PC-3 (cell line): ENCODE measurements around the gene VPS35L. TPM values are rescaled to one million over a fixed set of nuclear protein-coding genes. Genes with fewer than 3 reads are reported as not detected.
A peak's percentile ranks its signal among the peaks of the same experiment; 100 is the strongest.

Source experiments
- ATAC-seq: fragments of 200-7000 bp; cut with Tn5 transposase; 2 replicates; pipeline ENCODE4 v1.9.1; 2020; ENCODE audit warnings: mild to moderate bottlenecking, moderate library complexity
- BruUV-seq: library from RNA; stranded (reverse); fragments of 400-500 nt; replicated peaks from 2 replicates; lab custom pipeline; 2021; lab: Mats Ljungman, UMichigan
- CTCF ChIA-PET: fragments of 300-600 bp; sonication (Branson Sonifier 250); formaldehyde crosslinking; loops from one replicate; lab custom pipeline; 2022; ENCODE audit warnings: antibody characterized with exemption; lab: Charles Lee
- POLR2A ChIA-PET: fragments of 300-600 bp; sonication (Branson Sonifier 250); formaldehyde crosslinking; loops from one replicate; lab custom pipeline; 2022; ENCODE audit warnings: antibody characterized with exemption; ENCODE audit not compliant: unreplicated experiment; lab: Charles Lee
- DNase-seq: peaks from one replicate; pipeline ENCODE4 v3.0.0-alpha.2; 2015
- H2AFZ ChIP-seq: fragments of 300-600 bp; sonication (generic); 2 replicates; pipeline ENCODE4 v1.6.0; 2016; ENCODE audit warnings: antibody characterized with exemption, low read length
- H3F3A ChIP-seq: fragments of 300-600 bp; sonication (generic); one replicate; pipeline ENCODE4 v1.6.0; 2017; ENCODE audit warnings: antibody characterized with exemption, low read length, control low read depth, mild to moderate bottlenecking; ENCODE audit not compliant: unreplicated experiment
- H3K27ac ChIP-seq: fragments of 300-600 bp; sonication (generic); 2 replicates; pipeline ENCODE4 v1.5.1; 2016; ENCODE audit warnings: mild to moderate bottlenecking, low read length
- H3K27me3 ChIP-seq: fragments of 300-600 bp; sonication (generic); 2 replicates; pipeline ENCODE4 v1.6.1; 2016; ENCODE audit warnings: low read length, mixed read lengths
- H3K36me3 ChIP-seq: fragments of 300-600 bp; sonication (generic); 2 replicates; pipeline ENCODE4 v1.6.1; 2016; ENCODE audit warnings: low read depth, mixed run types, low read length, mixed read lengths
- H3K4me1 ChIP-seq: fragments of 300-600 bp; sonication (generic); 2 replicates; pipeline ENCODE4 v1.5.1; 2016; ENCODE audit warnings: low read length; ENCODE audit not compliant: insufficient read depth
- H3K4me2 ChIP-seq: fragments of 300-600 bp; sonication (generic); 2 replicates; pipeline ENCODE4 v1.6.0; 2016; ENCODE audit warnings: low read length
- H3K4me3 ChIP-seq: fragments of 300-600 bp; sonication (generic); 2 replicates; pipeline ENCODE4 v1.5.1; 2016; ENCODE audit warnings: mild to moderate bottlenecking, low read length, mixed read lengths
- H3K79me2 ChIP-seq: fragments of 300-600 bp; sonication (generic); 2 replicates; pipeline ENCODE4 v1.6.1; 2017; ENCODE audit warnings: low read length, mixed read lengths
- H3K9ac ChIP-seq: fragments of 300-600 bp; sonication (generic); 2 replicates; pipeline ENCODE4 v1.6.0; 2016; ENCODE audit warnings: mild to moderate bottlenecking, low read length
- H3K9me2 ChIP-seq: fragments of 300-600 bp; sonication (generic); replicated peaks from 2 replicates; pipeline ENCODE4 v1.6.1; 2016; ENCODE audit warnings: mixed run types, low read length, mixed read lengths
- H3K9me3 ChIP-seq: fragments of 300-600 bp; sonication (generic); 2 replicates; pipeline ENCODE4 v1.6.1; 2016; ENCODE audit warnings: low read length, mixed read lengths
- H4K20me1 ChIP-seq: fragments of 300-600 bp; sonication (generic); 2 replicates; pipeline ENCODE4 v1.6.1; 2016; ENCODE audit warnings: low read length, mixed read lengths
- EZH2 ChIP-seq: fragments of 300-600 bp; sonication (generic); IDR thresholded peaks from one replicate; pipeline ENCODE4 v1.6.1; 2017; ENCODE audit warnings: antibody characterized with exemption, mild to moderate bottlenecking, low read length; ENCODE audit not compliant: unreplicated experiment
- EZH2phosphoT487 ChIP-seq: fragments of 300-600 bp; sonication (generic); IDR thresholded peaks from 2 replicates; pipeline ENCODE4 v1.6.1; 2018; ENCODE audit warnings: mild to moderate bottlenecking, antibody characterized with exemption, low read length, borderline replicate concordance
- intact Hi-C: fragments of 100-400 bp; cut with micrococcal nuclease; formaldehyde crosslinking; loops from 2 replicates; pipeline ENCODE4 v1.9.0; 2023
- total RNA-seq: library from RNA; depleted of rRNA; stranded (reverse); fragments of >200 nt; gene quantifications from 2 replicates; pipeline ENCODE4 v1.2.3, GENCODE V29; 2014
- TF ChIP-seq, protein P1 (sequence below): fragments of 300-600 bp; sonication (generic); conservative IDR thresholded peaks from 2 replicates; pipeline ENCODE4 v1.5.1; 2017; ENCODE audit warnings: antibody characterized with exemption, low read depth, mild to moderate bottlenecking, low read length

The VPS35L gene
- total RNA-seq, 1 experiment from 2014 or later, result 2.9 TPM

DNA sequence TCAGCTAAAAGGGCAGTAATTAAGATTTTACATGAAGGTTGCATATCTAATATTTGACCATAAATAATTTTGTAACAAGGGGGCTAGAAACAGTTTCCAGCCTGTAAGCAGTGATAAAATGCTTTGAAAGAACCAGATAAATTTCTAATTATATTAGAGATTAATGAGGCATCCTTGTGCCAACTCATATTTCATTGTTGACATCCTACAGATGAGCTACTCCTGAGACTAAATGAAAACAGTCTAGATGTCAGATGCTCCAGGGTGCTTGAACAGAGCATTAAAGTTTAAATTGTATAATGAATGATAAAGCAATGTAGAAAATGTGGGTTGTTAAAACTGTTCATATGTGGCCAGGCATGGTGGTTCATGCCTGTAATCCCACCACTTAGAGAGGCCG lies 185.9 kb downstream of the VPS35L start:
- Histone ChIP-seq H3K27ac (no peak overlapping the region), H4K20me1 (no peaks in the 10 kb centered on the region), H3K79me2 (no peaks in the 10 kb centered on the region), H3K4me2 (no peak overlapping the region), H3K4me1 (peaks cover 15% of the 10 kb centered on the region), H3K27me3 (no peaks in the 10 kb centered on the region), H2AFZ (no peak overlapping the region), H3K9me3 (no peaks in the 10 kb centered on the region), H3K9me2 (no peaks in the 10 kb centered on the region), H3K4me3 (no peak overlapping the region), H3K9ac (no peak overlapping the region), H3F3A (no peaks in the 10 kb centered on the region), H3K36me3 (no peaks in the 10 kb centered on the region)
- CTCF ChIA-PET, result no interaction called here
- ATAC-seq, result no peak
- no TSS peak for BruUV-seq
- TF ChIP-seq, protein P1, sequence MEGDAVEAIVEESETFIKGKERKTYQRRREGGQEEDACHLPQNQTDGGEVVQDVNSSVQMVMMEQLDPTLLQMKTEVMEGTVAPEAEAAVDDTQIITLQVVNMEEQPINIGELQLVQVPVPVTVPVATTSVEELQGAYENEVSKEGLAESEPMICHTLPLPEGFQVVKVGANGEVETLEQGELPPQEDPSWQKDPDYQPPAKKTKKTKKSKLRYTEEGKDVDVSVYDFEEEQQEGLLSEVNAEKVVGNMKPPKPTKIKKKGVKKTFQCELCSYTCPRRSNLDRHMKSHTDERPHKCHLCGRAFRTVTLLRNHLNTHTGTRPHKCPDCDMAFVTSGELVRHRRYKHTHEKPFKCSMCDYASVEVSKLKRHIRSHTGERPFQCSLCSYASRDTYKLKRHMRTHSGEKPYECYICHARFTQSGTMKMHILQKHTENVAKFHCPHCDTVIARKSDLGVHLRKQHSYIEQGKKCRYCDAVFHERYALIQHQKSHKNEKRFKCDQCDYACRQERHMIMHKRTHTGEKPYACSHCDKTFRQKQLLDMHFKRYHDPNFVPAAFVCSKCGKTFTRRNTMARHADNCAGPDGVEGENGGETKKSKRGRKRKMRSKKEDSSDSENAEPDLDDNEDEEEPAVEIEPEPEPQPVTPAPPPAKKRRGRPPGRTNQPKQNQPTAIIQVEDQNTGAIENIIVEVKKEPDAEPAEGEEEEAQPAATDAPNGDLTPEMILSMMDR, result no peak
- no peak for TF ChIP-seq EZH2
- TF ChIP-seq EZH2phosphoT487, result no peak
- intact Hi-C loops, result no loop called here
- DNase-seq, result no peak
- POLR2A ChIA-PET, result no interaction called here

DNA sequence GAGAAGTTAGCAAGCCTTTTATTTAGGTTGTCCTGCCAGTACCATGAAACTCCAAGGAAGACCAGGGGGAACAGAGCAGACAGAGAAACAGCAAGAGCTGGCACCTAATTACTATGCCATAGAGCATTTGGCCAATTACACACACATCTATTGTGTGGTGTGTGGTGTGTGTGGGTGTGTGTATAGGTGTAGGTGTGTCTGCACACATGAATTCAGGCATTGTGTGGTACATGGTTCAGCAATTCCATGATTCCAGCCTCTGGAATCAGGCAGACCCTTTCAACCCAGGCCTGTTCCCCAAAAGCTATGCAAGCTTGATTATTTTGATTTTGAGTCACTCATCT lies 188.3 kb downstream of the VPS35L start:
- H3K9me2 ChIP-seq, result no peaks in the 10 kb centered on the region
- POLR2A ChIA-PET, result no interaction called here
- ATAC-seq (no peak), DNase-seq (no peak)
- TF ChIP-seq, protein P1, result no peak
- TF ChIP-seq EZH2 (no peak), EZH2phosphoT487 (no peak)
- no peaks in the 10 kb centered on the region for H3K27me3 ChIP-seq
- no peaks in the 10 kb centered on the region for H3K79me2 ChIP-seq
- CTCF ChIA-PET, result no interaction called here
- intact Hi-C loops, result no loop called here
- H4K20me1 ChIP-seq, result no peaks in the 10 kb centered on the region
- H3K27ac ChIP-seq, result no peak overlapping the region
- no peak overlapping the region for H3K9ac ChIP-seq
- H3K36me3 ChIP-seq, result no peaks in the 10 kb centered on the region
- H3K4me3 ChIP-seq, result no peak overlapping the region
- no peaks in the 10 kb centered on the region for H3F3A ChIP-seq
- no TSS peak for BruUV-seq
- peaks cover 22% of the 10 kb centered on the region for H3K4me1 ChIP-seq
- H3K9me3 ChIP-seq, result no peaks in the 10 kb centered on the region
- H3K4me2 ChIP-seq, result no peak overlapping the region
- no peak overlapping the region for H2AFZ ChIP-seq

DNA sequence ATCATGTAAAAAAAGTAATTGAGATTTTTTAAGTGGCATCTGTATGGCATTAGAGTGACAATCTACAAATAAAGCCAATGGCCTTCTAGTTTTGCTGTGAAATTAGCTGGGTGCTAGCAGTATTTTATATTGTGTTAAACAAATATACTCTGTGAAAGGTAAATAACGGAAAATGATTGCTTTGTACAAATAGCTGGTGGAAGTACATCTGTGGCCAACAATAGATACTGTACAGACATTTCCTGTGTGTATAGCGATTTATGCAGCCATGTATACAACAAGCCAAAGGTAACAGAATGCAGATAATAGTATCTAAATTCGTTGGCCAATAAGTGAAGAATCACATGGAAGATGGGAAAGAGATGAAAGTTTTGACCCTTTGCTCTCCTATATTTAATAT lies 189.2 kb downstream of the VPS35L start:
- ChIA-PET POLR2A (no interaction called here), CTCF (no interaction called here)
- H3K79me2 ChIP-seq, result no peaks in the 10 kb centered on the region
- no peaks in the 10 kb centered on the region for H3F3A ChIP-seq
- TF ChIP-seq, protein P1, result no peak
- TF ChIP-seq EZH2 (no peak), EZH2phosphoT487 (no peak)
- H3K27me3 ChIP-seq, result no peaks in the 10 kb centered on the region
- H3K27ac ChIP-seq, result peak overlapping the region; percentile 24; the same call in 1 of the 2 replicates
- H3K4me3 ChIP-seq, result no peak overlapping the region
- H3K4me2 ChIP-seq, result peak overlapping the region; percentile 48
- ATAC-seq, result peak; percentile 85
- H3K4me1 ChIP-seq, result peaks cover 27% of the 10 kb centered on the region
- no peaks in the 10 kb centered on the region for H3K9me2 ChIP-seq
- H3K9me3 ChIP-seq, result no peaks in the 10 kb centered on the region
- DNase-seq, result peak; percentile 21
- no peaks in the 10 kb centered on the region for H4K20me1 ChIP-seq
- H3K9ac ChIP-seq, result no peak overlapping the region
- intact Hi-C loops, result no loop called here
- BruUV-seq, result no TSS peak
- H3K36me3 ChIP-seq, result no peaks in the 10 kb centered on the region
- no peak overlapping the region for H2AFZ ChIP-seq
